Measurements from ENCODE around the gene ERC1. TPM values are rescaled to one million over a fixed set of nuclear protein-coding genes. Genes with fewer than 3 reads are reported as not detected.

Gene ERC1
- total RNA-seq, 2 donors from 2014 or later, result 40.3 to 43.0 TPM

DNA sequence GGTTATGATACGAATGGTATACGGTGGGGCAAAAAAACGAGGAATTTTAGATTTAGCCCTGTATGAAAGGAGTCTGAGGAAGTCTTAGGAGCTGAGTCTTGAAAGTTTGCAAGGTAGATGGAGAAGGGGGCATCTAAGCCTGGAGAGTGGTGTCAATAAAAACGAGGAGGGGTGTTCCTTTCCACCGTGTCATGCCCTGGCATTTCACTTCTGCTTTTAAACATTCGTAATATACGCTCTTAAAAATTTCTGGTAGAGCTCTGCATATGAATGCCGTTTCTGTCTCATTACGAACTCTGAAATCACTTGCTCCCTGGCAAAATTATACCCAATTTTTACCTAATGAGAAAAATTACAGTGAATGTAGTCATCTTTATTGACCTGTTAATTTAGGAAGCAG lies 170.2 kb downstream of the ERC1 start:
- Histone ChIP-seq H3K27ac (no peak overlapping the region), H3K27me3 (no peaks in the 10 kb centered on the region), H3K4me3 (no peak overlapping the region), H3K36me3 (no peaks in the 10 kb centered on the region), H3K4me1 (no peaks in the 10 kb centered on the region), H3K9me3 (no peaks in the 10 kb centered on the region)
- TF ChIP-seq, protein P1, sequence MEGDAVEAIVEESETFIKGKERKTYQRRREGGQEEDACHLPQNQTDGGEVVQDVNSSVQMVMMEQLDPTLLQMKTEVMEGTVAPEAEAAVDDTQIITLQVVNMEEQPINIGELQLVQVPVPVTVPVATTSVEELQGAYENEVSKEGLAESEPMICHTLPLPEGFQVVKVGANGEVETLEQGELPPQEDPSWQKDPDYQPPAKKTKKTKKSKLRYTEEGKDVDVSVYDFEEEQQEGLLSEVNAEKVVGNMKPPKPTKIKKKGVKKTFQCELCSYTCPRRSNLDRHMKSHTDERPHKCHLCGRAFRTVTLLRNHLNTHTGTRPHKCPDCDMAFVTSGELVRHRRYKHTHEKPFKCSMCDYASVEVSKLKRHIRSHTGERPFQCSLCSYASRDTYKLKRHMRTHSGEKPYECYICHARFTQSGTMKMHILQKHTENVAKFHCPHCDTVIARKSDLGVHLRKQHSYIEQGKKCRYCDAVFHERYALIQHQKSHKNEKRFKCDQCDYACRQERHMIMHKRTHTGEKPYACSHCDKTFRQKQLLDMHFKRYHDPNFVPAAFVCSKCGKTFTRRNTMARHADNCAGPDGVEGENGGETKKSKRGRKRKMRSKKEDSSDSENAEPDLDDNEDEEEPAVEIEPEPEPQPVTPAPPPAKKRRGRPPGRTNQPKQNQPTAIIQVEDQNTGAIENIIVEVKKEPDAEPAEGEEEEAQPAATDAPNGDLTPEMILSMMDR (IDR thresholded peaks at IDR 0.05), result no peak
- no peak for DNase-seq (ENCODE audit: low spot score)

DNA sequence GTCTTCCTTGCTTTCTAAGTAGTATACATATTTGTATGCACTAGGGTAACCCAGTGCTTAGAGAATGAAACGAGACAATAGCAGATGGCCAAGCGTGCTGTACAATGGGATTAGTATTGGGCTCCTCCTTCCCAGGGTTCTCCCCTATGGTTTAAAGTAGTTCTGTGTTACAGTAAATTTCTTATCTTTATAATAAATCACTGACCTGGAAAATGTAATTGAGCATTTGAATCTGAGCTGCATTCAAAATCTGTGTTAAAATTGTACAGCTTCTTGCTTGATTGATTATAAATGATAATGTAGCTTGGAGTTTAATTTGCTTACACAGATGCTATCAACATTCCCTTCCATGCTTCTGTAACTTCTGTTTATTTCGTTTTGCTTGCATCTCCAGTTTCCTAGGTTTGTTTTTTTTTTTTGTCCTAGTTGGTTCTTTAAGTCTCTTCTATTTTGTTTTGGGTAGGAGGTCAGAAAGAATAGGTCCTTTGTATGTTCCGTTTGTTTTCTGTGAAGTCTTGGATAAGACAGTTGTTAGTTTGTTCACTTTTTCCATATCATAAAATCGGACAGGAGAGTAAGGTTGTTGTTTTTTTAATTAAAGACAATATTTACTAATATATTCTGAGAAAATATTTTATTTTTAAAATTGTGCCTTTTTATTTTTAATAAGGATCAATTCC lies 171.2 kb downstream of the ERC1 start:
- no peaks in the 10 kb centered on the region for H3K27me3 ChIP-seq
- TF ChIP-seq, protein P1 (IDR thresholded peaks at IDR 0.05), result no peak
- no peaks in the 10 kb centered on the region for H3K36me3 ChIP-seq
- no peak for DNase-seq (ENCODE audit: low spot score)
- no peaks in the 10 kb centered on the region for H3K9me3 ChIP-seq
- H3K4me3 ChIP-seq, result no peak overlapping the region
- no peaks in the 10 kb centered on the region for H3K4me1 ChIP-seq
- no peak overlapping the region for H3K27ac ChIP-seq

DNA sequence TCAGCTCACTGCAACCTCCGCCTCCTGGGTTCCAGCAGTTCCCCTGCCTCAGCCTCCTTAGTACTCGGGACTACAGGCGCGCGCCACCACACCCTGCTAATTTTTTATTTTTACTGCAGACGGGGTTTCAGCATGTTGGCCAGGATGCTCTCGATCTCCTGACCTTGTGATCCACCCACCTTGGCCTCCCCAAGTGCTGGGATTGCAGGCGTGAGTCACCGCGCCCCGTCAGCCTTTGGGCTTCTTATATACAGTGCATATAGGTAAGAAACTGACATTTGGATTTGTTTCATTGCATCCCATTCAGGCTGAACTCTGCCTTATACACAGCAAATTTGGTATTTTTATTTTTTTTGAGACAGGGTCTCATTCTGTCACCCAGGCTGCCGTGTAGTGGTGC lies 176.8 kb downstream of the ERC1 start:
- H3K4me1 ChIP-seq, result peaks cover 0 to 12% of the 10 kb centered on the region in 2 donors
- H3K9me3 ChIP-seq, result no peaks in the 10 kb centered on the region
- no peak for DNase-seq (ENCODE audit: low spot score)
- H3K27me3 ChIP-seq, result no peaks in the 10 kb centered on the region
- H3K27ac ChIP-seq, result no peak overlapping the region
- peaks cover 3% of the 10 kb centered on the region for H3K36me3 ChIP-seq
- H3K4me3 ChIP-seq, result no peak overlapping the region
- TF ChIP-seq, protein P1 (IDR thresholded peaks at IDR 0.05), result no peak

DNA sequence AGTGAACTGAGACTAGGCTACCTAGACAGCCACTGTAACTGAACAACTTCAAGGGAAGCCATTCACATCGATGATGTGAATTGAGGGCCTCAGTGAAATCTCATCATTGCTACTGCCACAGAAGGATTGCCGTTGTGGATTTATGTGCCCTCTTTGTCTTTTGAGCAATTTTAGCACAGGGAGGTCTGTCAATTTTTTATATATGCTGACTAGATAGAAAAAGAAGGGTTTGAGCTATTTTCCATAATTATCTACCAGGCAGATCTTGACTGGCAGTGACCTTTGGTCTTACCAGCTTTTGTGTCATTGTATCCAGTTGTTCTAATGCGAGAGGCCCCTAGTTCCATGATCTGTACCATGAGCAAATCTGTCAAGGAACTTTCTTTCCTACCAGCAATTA lies 179.4 kb downstream of the ERC1 start:
- Histone ChIP-seq H3K27ac (no peak overlapping the region), H3K36me3 (peaks cover 3% of the 10 kb centered on the region), H3K27me3 (no peaks in the 10 kb centered on the region), H3K4me3 (no peak overlapping the region), H3K4me1 (peaks cover 0 to 18% of the 10 kb centered on the region in 2 donors), H3K9me3 (no peaks in the 10 kb centered on the region)
- no peak for DNase-seq (ENCODE audit: low spot score)
- TF ChIP-seq, protein P1 (IDR thresholded peaks at IDR 0.05), result no peak

DNA sequence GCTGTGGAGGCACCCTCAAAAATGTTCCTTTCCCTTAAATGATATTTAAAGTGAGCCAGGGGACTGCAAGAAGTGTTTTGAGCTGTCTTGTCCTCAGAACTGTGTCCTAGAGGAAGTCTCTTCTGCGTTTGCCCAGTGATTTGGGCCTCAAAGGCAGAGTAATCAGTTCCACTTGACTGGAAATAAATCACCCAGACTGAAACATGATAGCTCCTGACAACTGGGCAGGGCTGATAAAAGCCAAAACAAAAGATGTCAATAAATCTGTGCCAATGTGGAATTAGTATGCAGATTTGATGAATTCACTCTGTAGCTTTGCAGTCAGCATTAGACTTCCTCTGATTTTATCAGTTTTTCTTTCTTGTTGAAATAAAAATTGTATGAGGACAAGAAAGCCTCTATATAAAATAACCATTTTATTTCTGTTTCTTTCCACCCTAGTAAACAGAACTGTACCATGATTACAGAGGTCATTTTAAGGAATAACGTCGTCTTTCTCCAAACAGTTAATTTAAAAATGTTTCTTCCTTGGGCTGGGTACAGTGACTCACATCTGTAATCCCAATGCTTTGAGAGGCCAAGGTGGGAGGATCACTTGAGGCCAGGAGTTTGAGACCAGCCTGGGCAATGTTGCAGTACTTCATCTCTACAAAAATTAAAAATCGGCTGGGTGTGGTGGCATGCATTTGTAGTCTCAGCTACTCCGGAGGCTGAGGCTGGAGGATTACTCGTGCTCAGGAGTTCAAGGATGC lies 180.8 kb downstream of the ERC1 start:
- Histone ChIP-seq H3K4me3 (no peak overlapping the region), H3K27ac (no peak overlapping the region), H3K27me3 (no peaks in the 10 kb centered on the region), H3K4me1 (peaks cover 0 to 18% of the 10 kb centered on the region in 2 donors), H3K36me3 (peaks cover 3% of the 10 kb centered on the region), H3K9me3 (no peaks in the 10 kb centered on the region)
- no peak for DNase-seq (ENCODE audit: low spot score)
- TF ChIP-seq, protein P1 (IDR thresholded peaks at IDR 0.05), result no peak

Measured in right atrium auricular region (tissue), 2 donors.